HG03442 (cell line): ENCODE data around the gene ATG5.

Experiments
- ATAC-seq: cut with Tn5 transposase; IDR thresholded peaks from one replicate; pipeline ENCODE4 v1.9.1; 2021; ENCODE audit warnings: mild to moderate bottlenecking, moderate library complexity; ENCODE audit not compliant: unreplicated experiment

The ATG5 gene

GRCh38 chr6:106134906-106135634 lies 190.5 kb downstream of the ATG5 start:
- ATAC-seq, result no peak
